Stimulated activated CD8-positive, alpha-beta memory T cell treated with anti-CD3 and anti-CD28 coated beads, Interleukin-15, amount 100 ng/mL, for 48 hours (primary cell): ENCODE measurements around the gene RASSF5.

ENCODE experiments used
- DNase-seq, 2 donors: peaks; one replicate each; pipeline ENCODE4 v3.0.0-alpha.2; 2020; ENCODE audit warnings: low read depth in 2 of 2

Gene RASSF5

DNA sequence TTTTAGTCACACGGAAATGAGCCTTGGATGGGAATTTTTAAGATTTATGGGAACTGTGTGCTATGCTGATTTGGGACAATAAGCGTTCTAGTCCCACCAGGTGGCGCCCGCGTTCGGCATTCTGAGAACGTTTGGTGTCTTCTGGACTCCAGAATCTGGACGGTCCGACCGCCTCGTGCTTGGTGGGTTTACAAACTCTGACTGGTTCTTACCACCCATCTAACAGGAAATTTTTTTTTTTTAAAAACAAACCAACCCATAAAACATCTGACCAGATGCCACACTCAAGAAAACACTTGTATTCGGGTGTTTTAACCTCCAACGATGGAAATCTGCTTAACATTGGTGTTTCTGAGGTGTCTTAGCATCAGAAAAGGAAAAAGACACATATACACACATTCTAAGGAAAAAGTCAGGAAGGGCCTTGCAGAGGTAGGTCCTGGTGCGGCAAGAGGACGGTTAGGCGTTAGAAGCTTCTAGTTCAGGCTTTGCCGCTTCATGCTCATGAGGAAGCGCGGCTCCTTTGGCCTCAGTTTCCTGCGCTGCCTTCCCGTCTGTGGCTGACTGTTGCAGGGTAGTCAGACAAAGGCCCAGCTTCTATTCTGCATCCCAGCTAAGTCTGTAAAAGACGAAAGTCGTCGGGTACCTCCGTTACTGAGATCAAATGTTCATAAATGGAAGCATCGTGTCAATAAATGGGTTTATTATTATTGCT lies 127.2 kb downstream of the RASSF5 start:
- DNase-seq, result peak; percentile 55 to 57

DNA sequence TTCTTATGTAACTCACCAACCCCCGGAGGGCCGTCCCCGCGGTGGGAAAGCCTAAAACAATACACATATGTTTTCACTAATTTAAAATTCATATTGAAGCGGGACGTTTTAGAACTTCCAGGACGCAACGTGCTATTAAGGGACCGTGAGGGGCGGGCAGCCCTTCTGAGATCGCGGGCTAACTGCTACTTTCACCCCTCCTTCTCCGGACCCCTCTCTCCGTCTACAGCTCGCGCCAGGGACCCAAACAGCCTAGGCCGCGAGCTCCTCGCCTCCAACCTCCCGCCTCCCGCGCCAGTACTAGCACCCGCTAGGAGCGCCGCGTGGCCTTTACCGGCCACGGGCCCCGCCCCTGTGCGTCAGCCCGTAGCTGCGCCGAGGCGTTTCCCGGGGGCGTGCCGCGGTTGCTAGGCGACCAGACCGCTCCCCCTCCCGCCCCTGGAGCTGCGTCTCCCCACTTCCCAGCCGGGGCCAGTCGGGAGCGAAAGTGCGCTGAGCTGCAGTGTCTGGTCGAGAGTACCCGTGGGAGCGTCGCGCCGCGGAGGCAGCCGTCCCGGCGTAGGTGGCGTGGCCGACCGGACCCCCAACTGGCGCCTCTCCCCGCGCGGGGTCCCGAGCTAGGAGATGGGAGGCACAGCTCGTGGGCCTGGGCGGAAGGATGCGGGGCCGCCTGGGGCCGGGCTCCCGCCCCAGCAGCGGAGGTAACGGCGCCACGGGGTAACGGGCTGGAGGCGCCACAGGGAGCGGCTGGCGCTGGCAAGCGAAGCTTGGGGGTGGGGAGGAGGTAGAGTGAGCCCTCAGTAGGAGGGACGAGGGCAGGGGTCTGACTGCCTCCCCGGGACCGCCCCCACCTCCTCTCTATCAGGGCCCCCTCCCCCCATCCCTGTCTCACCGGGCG lies 128.0 kb downstream of the RASSF5 start, which contains the start of gene DYRK3:
Gene DYRK3, plus strand, starts transcription at position 457 of the 898 bp plus-strand sequence. Its CDS starts 168 bp downstream, at position 625.
- peak; percentile 91 to 92 for DNase-seq

DNA sequence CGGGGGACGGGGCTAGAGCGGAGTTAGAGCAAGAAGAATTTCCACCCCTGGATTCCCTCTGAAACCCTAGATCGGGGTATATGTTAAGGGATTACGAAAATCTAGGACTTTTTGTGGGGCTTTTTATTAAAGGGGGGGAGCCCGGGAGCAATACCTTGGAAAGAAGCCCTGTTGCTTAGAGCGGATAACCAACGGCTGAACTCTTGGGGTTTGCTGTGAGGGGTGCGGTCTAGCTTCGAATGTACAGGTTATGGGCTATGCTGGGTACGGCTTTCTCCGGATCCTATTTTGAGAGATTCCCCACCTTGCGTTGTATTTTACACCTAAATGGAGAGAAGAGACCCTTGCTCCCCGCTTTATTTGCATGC lies 128.6 kb downstream of the RASSF5 start:
- DNase-seq, result no peak

DNA sequence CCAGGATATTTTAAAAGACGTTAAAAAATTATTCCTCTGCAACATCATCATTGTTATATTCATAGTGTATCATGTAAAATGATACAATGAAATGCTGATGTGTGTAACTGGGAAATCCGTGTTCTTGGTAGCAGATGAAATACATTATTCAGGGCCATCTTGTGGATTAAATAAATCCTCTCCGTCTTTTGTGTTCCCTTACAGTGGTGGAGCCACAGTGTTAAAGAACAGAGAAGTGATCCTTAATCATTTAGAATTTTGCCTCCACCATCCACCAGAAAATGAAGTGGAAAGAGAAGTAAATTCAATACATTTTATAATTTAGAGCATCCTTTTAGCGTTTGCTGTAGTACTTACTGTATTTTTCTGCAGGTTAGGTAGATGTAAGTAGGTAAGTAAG lies 129.3 kb downstream of the RASSF5 start:
- DNase-seq, result no peak

DNA sequence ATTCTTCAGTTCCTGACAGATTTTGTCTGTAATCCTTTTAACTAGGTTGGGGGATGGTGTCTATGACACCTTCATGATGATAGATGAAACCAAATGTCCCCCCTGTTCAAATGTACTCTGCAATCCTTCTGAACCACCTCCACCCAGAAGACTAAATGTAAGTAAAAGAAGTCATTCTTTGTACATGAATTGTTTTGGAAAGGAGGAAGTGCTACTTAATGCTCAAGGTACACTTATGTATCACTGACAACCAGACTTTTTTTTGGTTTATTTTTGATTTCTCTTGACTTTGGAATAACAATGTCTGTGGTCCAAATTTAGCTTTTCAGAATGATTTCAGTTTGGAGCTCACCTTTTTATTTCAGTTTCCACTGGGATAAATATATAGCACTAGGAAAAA lies 130.3 kb downstream of the RASSF5 start:
- DNase-seq, result no peak
